ENCODE results near the gene SNF8.

DNA sequence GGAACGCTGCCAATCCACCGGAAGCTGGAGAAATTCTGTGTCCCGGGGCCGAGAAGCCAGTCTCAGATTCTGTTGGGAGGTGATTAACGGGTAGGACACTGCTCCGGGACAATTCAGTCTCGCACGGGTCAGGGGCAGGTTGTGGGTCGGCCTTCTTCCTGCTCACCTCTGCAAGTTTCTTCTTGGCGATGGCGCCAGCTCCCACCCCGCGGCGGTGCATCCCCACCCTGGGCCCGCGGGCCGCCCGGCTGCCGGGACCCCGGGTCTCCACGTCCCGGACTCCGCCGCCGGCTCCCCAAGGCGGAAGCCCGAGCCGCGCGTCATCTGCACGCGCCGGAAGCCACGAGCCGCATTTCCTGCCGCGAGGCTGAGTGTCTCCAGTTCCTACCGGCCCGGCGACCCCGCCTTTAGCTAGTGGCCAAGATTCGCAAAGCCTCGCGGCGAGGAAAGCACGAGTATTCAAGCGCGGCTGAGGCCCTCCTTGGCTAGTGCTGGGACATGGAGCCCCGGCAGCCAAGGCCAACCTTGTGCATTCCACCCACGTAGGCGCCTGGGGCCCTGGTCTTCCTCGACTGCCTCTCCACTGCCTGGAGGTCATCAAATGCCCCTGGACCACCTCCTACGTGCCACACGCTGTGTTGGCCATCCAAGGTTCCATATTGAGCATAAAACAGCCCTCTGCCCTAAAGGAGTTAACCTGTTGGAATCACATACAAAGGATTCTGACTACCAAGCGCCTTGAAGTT is at the start of gene SNF8:
- TF ChIP-seq CTCF (conservative IDR thresholded peaks at IDR 0.05 in 1 of 2, IDR thresholded peaks at IDR 0.05 in 1 of 2; ENCODE audit: low read depth in 1 of 2, low read length in 2 of 2) (no peak), EZH2 (IDR thresholded peaks at IDR 0.05; ENCODE audit: low read length, missing control alignments) (no peak)
